GM12878 (cell line): ENCODE results near the gene P4HA3. TPM values are rescaled to one million over a fixed set of nuclear protein-coding genes. Genes with fewer than 3 reads are reported as not detected.

ENCODE experiments used
- ATAC-seq: fragments of 200-7000 bp; cut with Tn5 transposase; 3 replicates; pipeline ENCODE4 v1.9.1; 2020; ENCODE audit warnings: mild to moderate bottlenecking, moderate library complexity
- BruUV-seq: library from RNA; stranded (reverse); fragments of 400-500 nt; replicated peaks from 2 replicates; lab custom pipeline; 2021; lab: Mats Ljungman, UMichigan
- CTCF ChIA-PET: fragments of 300-600 bp; sonication (Branson Sonifier 250); formaldehyde crosslinking; extraction: SDS; loops from one replicate; lab custom pipeline; 2021; ENCODE audit warnings: inconsistent platforms; lab: Yijun Ruan, JAX
- POLR2A ChIA-PET: fragments of 350-600 bp; formaldehyde crosslinking; extraction: SDS; loops from one replicate; lab custom pipeline; 2021; ENCODE audit warnings: inconsistent platforms; lab: Charles Lee
- RAD21 ChIA-PET: fragments of 300-600 bp; sonication (Branson Sonifier 250); formaldehyde crosslinking; loops from one replicate; lab custom pipeline; 2023; ENCODE audit warnings: antibody characterized with exemption; ENCODE audit not compliant: unreplicated experiment; lab: Charles Lee
- SMC1A ChIA-PET: fragments of 300-600 bp; sonication (Branson Sonifier 250); formaldehyde crosslinking; loops from one replicate; lab custom pipeline; 2023; ENCODE audit not compliant: unreplicated experiment, uncharacterized antibody; lab: Charles Lee
- DNase-seq: peaks from one replicate; pipeline ENCODE4 v3.0.0-alpha.2; 2011; ENCODE audit warnings: low read depth, low spot score
- FAIRE-seq: peaks from 3 replicates; lab custom pipeline; 2011; peaks lifted over from hg19 to GRCh38; lab: Jason Lieb, UNC
- H2AFZ ChIP-seq: 2 replicates; pipeline ENCODE4 v1.6.0; 2011; ENCODE audit warnings: low read depth, low read length, control low read depth; ENCODE audit not compliant: control insufficient read depth
- H3K27ac ChIP-seq: 2 replicates; pipeline ENCODE4 v1.5.1; 2011; ENCODE audit warnings: control low read depth; ENCODE audit not compliant: control insufficient read depth, insufficient read depth
- H3K27me3 ChIP-seq, 2 experiments: replicated peaks in 1 of 2; 2 replicates each; pipeline versions ENCODE4 v1.6.0 to v1.6.1; 2011; ENCODE audit warnings: low read length in 1 of 2; ENCODE audit not compliant: control insufficient read depth in 2 of 2, insufficient read depth in 2 of 2
- H3K36me3 ChIP-seq, 2 experiments: 2 replicates each; pipeline ENCODE4 v1.5.1; 2011; ENCODE audit warnings: low read length in 1 of 2; ENCODE audit not compliant: control insufficient read depth in 2 of 2, insufficient read depth in 2 of 2
- H3K4me1 ChIP-seq: 2 replicates; pipeline ENCODE4 v1.6.1; 2011; ENCODE audit warnings: mild to moderate bottlenecking, low read length, moderate library complexity, mixed read lengths; ENCODE audit not compliant: control insufficient read depth, insufficient read depth
- H3K4me2 ChIP-seq: 2 replicates; pipeline ENCODE4 v1.6.0; 2011; ENCODE audit warnings: control low read depth; ENCODE audit not compliant: control insufficient read depth, insufficient read depth
- H3K4me3 ChIP-seq: fragments of 200-600 bp; sonication (generic); 2 replicates; pipeline ENCODE4 v1.5.1; 2016
- H3K79me2 ChIP-seq: 2 replicates; pipeline ENCODE4 v1.6.0; 2011; ENCODE audit warnings: low read length; ENCODE audit not compliant: control insufficient read depth, insufficient read depth
- H3K9ac ChIP-seq: 2 replicates; pipeline ENCODE4 v1.8.0; 2011; ENCODE audit warnings: low read length, control low read depth, mixed read lengths; ENCODE audit not compliant: control insufficient read depth, insufficient read depth
- H3K9me3 ChIP-seq: replicated peaks from 3 replicates; pipeline ENCODE4 v1.5.1; 2011; ENCODE audit warnings: mild to moderate bottlenecking, low read length; ENCODE audit not compliant: control insufficient read depth, insufficient read depth
- H4K20me1 ChIP-seq: 2 replicates; pipeline ENCODE4 v1.6.0; 2011; ENCODE audit not compliant: control insufficient read depth, insufficient read depth
- BACH1 ChIP-seq: fragments of 450-650 bp; IDR thresholded peaks from 2 replicates; pipeline ENCODE4 v1.6.1; 2017; ENCODE audit warnings: mild to moderate bottlenecking, borderline replicate concordance
- BCL3 ChIP-seq: IDR thresholded peaks from 2 replicates; pipeline ENCODE4 v1.6.1; 2011; ENCODE audit warnings: borderline replicate concordance, low read depth, mild to moderate bottlenecking, moderate library complexity, low read length; ENCODE audit not compliant: insufficient read depth, poor library complexity, severe bottlenecking
- IKZF1 ChIP-seq: fragments of 450-650 bp; conservative IDR thresholded peaks from 2 replicates; pipeline ENCODE4 v1.6.1; 2017; ENCODE audit warnings: antibody characterized with exemption, mild to moderate bottlenecking
- PRDM15 ChIP-seq: fragments of 450-650 bp; formaldehyde crosslinking; IDR thresholded peaks from 2 replicates; pipeline ENCODE4 v1.4.0; 2020; ENCODE audit warnings: mild to moderate bottlenecking, moderate library complexity
- SMC3 ChIP-seq: IDR thresholded peaks from 2 replicates; pipeline ENCODE4 v1.6.1; 2011; ENCODE audit warnings: low read length, improper control_type of control experiment, borderline replicate concordance
- SUPT20H ChIP-seq: IDR thresholded peaks from 2 replicates; pipeline ENCODE4 v1.6.1; 2011; ENCODE audit warnings: low read depth, mild to moderate bottlenecking, low read length, moderate library complexity, borderline replicate concordance; ENCODE audit not compliant: control insufficient read depth
- WGBS: methylation state at CpG from one replicate; pipeline ENCODE4 v1.1.6; 2016; ENCODE audit warnings: low lambda C conversion rate; ENCODE audit not compliant: insufficient replicate concordance, insufficient coverage; ENCODE audit errors: missing lambda C conversion rate; 5-methylcytosine and 5-hydroxymethylcytosine counted together
- in situ Hi-C: fragments of 300-500 bp; cut with MboI; formaldehyde crosslinking; loops from 9 replicates; pipeline ENCODE4 v1.14.3; 2018; ENCODE audit warnings: mixed read lengths
- intact Hi-C: fragments of 100-400 bp; cut with micrococcal nuclease; formaldehyde crosslinking; loops from one replicate; pipeline ENCODE4 v1.14.2; 2022; ENCODE audit not compliant: unreplicated experiment
- polyA plus RNA-seq, 11 experiments: library from polyadenylated mRNA; depleted of rRNA in 4 of 11; unstranded in 6 of 11; stranded (reverse) in 5 of 11; fragments of >200 nt; fragmentation: Nextera tagmentation in 4 of 11; fragmentation: Illumina TruSeq in 1 of 11; extraction: Ambion mirVana in 4 of 11; extraction: Trizol in 1 of 11; gene quantifications; 1 replicate in 1 of 11; 2 replicates in 10 of 11; pipeline versions ENCODE4 v1.2.1 to v1.2.3, GENCODE V29; 2011 to 2016; ENCODE audit warnings: inconsistent platforms in 2 of 11, missing spikeins in 2 of 11, low read depth in 1 of 11
- total RNA-seq, 4 experiments: library from RNA; depleted of rRNA in 3 of 4; stranded (reverse); fragments of >200 nt in 3 of 4; fragmentation: Illumina TruSeq in 1 of 4; extraction: Trizol in 1 of 4; gene quantifications; 2 replicates each; pipeline versions ENCODE4 v1.2.1 to v1.2.3, GENCODE V29; 2013 to 2021

P4HA3 gene
- total and polyA plus RNA-seq, 10 of the 15 experiments (the other 5 are each of a cell fraction or from before 2014, with no cell fraction given), result 0.08 TPM; not detected in 9

- FAIRE-seq, result no peak
Measured at GRCh38 chr11:74312326-74312725, 886 bp upstream of the P4HA3 start.

More at GRCh38 chr11:74312326-74312725, 886 bp upstream of the P4HA3 start:
- no peak for ATAC-seq
- CTCF ChIA-PET, result no interaction called here
- Histone ChIP-seq H3K27me3 (peaks cover 0 to 2% of the 10 kb centered on the region in 2 experiments; a peak in 1 of 4 replicates), H3K27ac (no peak overlapping the region), H3K36me3 (no peaks in the 10 kb centered on the region), H3K9ac (no peak overlapping the region), H3K4me1 (no peaks in the 10 kb centered on the region), H4K20me1 (no peaks in the 10 kb centered on the region), H3K4me2 (no peak overlapping the region), H2AFZ (no peak overlapping the region), H3K4me3 (no peak overlapping the region), H3K79me2 (no peaks in the 10 kb centered on the region), H3K9me3 (no peaks in the 10 kb centered on the region; the same call in 1 of the 3 replicates)
- SMC1A ChIA-PET, result no interaction called here
- intact Hi-C loops (no loop called here), in situ Hi-C loops (no loop called here)
- no peak for TF ChIP-seq SUPT20H
- no peak for TF ChIP-seq BCL3
- TF ChIP-seq SMC3, result no peak
- no peak for TF ChIP-seq IKZF1
- TF ChIP-seq BACH1, result no peak
- no peak for TF ChIP-seq PRDM15 (CRISPR knock-in tag)
- POLR2A ChIA-PET, result no interaction called here
- RAD21 ChIA-PET, result no interaction called here
- no peak for DNase-seq
- 60% methylated on average over 1 of the region's 1 CpG for WGBS
- BruUV-seq, result no TSS peak
